Stimulated activated CD4-positive, alpha-beta T cell treated with anti-CD3 and anti-CD28 coated beads, TNF-alpha, amount 100 ng/mL, for 24 hours (primary cell): Measurements from ENCODE around the gene C10orf53.
"Not testable (repeated sequence)": the region's sequence is repeated elsewhere in the genome, so short reads cannot be mapped to it uniquely, and the experiment has no call there.

Experiments used
- DNase-seq, 3 experiments: peaks; one replicate each; pipeline ENCODE4 v3.0.0-alpha.2; 2020; ENCODE audit warnings: low read depth in 3 of 3

C10orf53 gene

DNA sequence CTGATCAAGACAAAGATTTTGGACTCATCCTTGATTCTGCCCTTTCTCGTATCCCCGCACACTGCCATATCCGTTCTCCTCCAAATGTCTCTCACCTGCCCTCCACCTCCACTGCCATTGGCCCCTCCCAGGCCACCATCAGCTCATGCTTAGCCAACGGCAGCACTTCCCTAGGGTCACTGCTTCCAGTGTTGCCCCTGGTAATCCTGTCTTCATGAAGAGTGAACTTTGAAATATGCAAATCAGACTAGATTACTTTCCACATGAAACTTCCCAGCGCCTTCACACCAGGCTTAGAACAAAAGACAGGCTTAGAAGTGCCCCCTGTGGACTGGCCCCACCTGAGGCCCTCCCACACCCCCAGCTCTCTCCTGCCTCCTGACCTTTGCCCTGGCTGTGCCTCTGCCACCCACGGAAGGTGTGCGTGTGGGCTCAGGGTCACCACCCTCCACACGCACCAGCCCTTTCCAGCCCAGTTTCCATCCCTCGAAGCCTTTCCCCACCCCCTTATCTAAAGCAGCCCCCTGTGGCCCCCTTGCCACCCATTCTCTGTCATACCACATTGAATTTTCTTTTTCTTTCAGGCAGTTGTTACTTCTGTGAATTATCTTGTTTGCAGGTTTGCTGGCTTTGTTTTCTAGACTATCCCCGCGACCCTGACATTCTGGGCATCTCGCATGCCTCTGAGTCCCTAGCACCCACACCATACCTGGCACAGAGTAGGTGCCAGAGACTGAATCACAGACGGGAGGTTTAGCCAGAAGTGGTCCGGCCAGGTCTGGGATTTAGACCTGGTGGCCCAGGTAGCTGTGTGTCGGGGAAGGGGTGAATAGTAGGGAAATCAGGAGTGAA is 26.8 kb upstream of the C10orf53 start:
- DNase-seq: no peak

GRCh38 chr10:49653273-49653929 is 26.1 kb upstream of the C10orf53 start:
- no peak for DNase-seq

- no peak for DNase-seq
Measured at GRCh38 chr10:49654036-49654693, 25.3 kb upstream of the C10orf53 start.

GRCh38 chr10:49655099-49655498 is 24.4 kb upstream of the C10orf53 start:
- DNase-seq: no peak

DNA sequence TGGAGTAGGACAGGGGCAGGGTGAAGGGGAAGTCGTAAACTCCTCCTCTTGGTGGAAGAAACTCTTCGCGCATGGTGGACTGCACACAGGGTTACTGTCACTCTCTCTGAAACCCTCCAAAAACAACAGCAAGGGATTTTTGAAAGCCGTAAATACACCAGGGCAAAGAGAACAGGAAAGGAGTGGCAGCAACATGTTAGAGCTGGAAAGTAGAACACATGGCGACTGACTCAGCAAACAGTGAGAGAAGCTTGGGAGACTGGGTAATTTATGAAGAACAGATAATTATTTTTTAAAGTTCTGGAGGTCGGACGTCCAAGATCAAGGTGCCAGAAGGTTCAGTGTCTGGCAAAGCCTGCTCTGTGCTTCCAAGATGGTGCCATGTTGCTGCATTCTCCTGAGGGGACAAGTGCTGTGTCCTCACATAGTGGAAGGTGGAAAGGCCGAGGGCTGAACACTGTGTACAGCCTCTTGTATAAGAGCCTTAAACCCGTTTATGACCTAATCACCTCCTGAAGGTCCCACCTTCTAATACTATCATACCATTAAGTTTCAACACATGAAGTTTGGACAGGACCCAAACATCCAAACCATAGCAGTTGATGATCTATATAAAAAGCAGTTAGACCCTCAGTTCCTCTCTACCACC is 22.5 kb upstream of the C10orf53 start:
- DNase-seq: no peak

DNA sequence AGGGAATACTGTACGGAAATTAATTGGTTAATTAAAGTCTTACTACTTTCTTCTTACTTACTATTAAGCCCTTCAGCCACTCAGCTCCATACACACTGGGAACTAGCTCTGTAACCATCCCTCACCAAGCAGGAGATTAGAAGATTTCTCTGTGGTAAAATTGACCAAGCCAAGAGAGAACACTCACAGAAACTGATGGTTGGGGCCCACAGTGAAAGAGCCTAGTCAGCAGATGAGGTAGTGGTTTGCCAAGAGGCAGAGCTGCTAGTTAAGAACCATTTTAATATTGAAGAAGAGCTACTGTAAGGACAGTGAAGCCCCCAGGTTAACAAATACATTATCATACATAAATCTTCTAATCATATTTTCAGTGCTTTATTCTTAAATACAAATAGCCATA is 21.8 kb upstream of the C10orf53 start:
- DNase-seq: no peak

- DNase-seq: no peak
Measured at GRCh38 chr10:49661140-49661856, 18.2 kb upstream of the C10orf53 start.

- no peak for DNase-seq
Measured at GRCh38 chr10:49662169-49662830, 17.2 kb upstream of the C10orf53 start.

DNA sequence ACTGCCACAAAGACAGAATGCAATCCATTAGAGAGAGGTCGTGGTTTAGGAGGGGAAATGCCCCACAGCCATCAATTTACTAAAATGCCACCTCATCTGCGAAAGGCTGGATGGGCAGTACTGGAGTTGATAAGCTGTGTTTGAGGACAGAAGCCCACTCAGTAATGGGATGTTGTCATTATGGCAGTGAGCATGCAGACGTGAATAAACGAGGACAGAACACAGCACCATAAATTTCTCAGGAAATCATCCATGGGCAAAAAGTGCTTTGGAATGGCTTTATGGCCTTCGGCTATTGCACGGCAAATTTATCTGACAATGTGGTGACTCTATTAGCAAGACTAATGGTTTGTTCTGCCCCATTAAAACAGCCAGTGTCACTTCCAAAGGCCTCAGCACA is 15.9 kb upstream of the C10orf53 start:
- DNase-seq: no peak

- no peak for DNase-seq
Measured at GRCh38 chr10:49664006-49664841, 15.2 kb upstream of the C10orf53 start.

DNA sequence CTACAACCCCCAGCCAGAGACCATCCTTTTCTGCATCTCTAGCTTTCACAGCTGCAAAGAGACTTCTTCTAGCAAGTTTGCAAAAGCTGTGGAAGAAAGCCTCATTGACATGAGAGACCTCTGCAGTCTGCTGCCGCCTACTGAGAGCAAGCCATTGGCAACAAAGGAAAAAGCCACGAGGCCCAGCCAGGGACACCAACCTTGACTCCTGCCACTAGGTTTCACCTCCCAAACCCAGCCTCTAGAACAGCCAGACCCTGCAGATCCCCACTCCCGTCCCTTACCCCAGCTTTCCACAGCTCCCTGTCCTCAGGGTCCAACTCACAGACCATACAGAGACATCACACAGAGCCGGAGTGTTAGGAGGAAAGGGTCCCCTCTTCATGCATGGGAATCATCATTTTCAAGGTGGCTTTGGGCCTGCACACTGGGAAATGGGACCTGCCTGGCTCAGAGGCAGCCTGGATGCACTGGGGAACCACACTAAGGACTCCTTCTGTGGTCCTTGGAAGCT is 14.6 kb upstream of the C10orf53 start:
- no peak for DNase-seq

DNA sequence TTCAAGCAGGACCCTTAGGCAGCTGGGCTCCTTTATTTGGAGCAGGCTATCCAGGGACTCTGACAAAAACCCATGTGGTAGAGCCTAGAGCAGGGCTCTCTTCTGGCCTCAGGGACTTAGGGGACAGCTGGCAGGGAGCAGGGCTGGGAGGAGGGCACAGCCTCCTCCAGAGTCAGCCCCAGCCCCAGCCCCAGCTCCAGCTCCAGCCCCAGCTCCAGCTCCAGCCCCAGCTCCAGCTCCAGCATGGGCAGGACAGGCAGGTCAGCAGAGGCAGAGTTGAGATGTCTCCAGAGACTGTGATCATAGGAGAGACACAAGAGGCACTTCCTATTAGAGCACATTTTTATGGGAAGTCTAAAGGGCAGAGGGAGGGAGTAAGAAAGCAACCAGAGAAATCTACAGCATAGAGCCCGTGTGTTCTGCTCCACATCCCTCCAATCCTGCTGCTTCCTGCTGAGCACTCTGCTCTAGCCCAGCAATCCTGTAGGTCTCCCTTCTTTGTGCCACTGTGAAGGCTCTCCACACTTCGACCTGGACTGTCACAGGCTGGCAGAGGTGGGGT is 13.3 kb upstream of the C10orf53 start:
- no peak for DNase-seq

DNA sequence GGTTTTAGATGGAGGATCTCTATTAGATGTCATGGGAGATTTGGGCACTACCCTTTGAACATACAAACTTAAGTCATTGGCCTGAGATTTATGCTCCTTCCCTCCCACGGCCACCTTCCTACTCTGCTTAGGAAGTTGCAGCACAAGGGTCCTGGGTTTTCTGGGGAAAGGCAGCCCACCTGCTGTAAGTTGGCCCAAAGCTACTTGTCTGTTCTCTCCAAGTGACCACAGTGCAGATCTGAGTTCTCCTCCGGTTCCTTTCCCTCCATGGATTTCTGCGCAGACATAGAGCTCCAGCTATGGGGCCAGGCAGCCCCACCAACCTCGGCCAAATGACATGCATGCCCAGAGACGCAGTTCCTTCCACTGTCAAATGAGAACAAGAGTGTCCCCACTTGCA is 12.8 kb upstream of the C10orf53 start:
- no peak for DNase-seq

GRCh38 chr10:49667991-49668390 is 11.5 kb upstream of the C10orf53 start:
- DNase-seq: no peak

DNA sequence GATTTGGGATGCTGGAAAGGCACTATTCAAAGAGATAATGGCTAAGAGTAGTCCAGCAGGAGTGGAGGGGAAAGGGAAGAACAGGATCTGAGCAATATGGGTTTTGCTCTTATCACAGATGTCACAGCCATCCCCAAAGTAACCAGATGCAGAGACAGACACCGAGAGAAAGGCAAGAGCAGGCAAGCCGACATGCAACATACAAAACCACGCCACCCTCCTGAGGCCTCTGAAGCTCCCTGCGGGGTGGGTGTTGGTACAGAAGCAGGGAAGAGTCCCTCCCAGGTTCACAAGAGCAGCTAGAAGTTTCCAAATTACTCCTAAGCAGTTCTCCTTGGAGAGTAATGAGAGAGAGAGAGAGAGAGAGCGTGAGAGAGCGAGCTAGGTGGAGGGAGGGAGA is 10.8 kb upstream of the C10orf53 start:
- no peak for DNase-seq

DNA sequence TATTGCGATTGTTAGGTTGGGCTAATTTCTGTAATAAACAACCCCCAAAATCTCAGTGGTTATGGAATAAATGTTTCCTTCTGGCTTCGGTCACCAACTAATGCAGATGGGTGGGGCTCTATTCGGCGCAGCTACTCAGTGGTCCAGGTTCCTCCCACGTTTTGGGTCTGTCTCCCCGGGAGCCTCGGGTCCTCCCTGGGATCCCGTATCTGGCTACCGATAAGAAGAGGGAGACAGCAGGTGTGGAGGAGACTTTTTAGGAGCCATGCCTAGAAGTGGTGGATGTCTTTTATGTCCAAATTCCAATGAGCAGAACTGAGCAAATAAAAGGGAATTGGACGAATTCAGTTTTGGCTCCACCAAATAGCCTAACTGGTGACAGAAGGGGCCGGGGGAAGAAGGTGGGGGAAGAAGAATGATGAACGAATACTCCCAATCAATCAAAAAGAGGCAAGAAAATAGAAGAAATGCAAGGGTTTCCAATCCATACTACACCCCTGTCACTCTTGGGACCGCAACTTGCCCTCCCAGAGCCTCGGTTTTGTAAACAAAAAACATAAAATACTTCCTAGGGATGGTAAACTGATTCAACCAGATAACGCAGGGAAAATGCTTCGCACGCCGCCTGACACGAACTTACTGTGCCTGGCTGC is 498 bp upstream of the C10orf53 start:
- DNase-seq: no peak

DNA sequence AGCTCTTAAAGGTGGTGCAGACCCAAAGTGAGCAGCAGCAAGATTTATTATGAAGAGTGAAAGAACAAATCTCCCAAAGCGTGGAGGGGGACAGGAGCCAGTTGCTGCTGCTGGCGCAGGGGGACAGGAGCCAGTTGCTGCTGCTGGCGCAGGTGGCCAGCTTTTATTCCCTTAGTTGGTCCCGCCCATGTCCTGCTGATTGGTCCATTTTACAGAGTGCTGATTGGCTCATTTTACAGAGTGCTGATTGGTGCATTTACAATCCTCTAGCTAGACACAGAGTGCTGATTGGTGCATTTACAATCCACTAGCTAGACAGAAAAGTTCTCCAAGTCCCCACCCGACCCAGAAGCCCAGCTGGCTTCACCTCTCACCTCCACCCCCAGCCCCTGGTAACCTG is 3.0 kb downstream of the C10orf53 start:
- DNase-seq: not testable (repeated sequence)

- DNase-seq: no peak
Measured at GRCh38 chr10:49682879-49683278, 3.4 kb downstream of the C10orf53 start.

DNA sequence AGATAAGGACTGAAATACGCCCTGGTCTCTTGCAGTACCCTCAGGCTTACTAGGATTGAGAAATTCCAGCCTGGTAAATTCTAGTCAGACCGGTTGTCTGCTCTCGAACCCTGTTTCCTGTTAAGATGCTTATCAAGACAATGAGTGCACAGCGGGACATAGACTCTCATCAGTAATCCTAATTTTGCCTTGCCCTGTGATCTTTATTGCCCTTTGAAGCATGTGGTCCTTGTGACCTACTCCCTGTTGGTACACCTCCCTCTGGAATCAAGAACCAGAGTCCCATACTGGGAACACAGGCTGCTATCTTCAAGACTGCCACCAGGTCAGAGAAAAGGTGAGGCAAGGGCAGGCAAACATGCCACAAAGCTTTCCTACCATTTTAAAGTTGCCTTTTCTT is 7.2 kb downstream of the C10orf53 start:
- no peak for DNase-seq
